IPS DF 4.7 (cell line): Measurements from ENCODE around the gene ZBTB22.

ENCODE experiments used
- DNase-seq: peaks from one replicate; pipeline ENCODE4 v3.0.0-alpha.2; 2013; ENCODE audit warnings: low spot score; ENCODE audit errors: extremely low read depth

ZBTB22 gene

DNA sequence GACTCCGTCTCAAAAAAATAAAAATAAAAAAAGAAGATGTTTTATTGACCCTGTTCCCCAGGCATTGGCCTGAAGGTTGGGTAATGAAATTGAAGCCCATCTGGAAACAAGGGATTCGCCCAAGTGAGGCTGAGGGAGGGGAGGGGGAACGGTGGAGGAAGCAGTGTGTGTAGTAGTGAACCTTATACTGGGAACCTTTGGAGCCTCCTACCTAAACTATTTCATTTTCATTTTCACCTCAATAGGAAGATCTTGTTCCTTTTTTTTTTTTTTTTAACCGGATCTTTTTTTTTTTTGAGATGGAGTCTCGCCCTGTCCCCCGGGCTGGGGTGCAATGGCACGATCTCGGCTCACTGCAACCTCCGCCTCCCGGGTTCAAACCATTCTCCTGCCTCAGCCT is 13.2 kb upstream of the ZBTB22 start:
- no peak for DNase-seq

DNA sequence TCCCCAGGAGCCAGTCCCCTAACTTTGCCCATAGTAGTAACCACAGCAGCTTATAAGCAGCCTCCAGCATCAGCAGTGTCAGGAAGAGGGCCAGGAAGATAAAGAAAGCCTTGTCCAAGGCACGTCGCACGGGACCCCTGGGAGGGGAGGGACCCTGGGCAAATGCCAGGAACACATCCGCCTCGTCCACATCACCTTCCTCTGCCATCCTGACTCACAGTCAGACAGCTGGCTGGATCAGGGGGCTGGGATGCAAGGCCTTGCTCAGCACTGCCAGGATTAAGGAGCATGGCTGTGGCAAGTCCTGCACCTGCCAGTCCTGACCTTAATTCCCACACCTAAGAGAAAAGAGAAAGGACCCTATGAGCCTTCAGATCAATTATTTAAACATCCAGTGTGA is 11.5 kb upstream of the ZBTB22 start:
- no peak for DNase-seq

DNA sequence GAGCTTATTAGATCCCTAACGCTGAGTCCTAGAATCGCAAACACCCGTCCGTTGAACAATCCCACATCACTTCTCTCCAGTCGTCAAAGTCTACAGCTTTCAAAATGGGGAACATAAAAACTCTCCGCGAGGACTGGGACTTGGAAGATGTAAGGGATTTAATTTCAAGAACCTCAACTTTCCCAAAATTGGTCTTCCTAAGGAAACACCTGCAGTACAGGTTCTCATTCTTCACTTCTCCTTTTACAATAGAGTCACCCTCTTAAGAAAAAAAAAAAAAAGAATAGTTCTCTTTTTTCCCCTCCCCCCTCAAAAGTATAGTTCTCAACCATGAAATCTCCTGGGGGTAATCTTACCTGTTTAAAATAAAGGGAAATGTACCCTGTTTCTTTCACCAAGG is 6.6 kb upstream of the ZBTB22 start:
- no peak for DNase-seq

DNA sequence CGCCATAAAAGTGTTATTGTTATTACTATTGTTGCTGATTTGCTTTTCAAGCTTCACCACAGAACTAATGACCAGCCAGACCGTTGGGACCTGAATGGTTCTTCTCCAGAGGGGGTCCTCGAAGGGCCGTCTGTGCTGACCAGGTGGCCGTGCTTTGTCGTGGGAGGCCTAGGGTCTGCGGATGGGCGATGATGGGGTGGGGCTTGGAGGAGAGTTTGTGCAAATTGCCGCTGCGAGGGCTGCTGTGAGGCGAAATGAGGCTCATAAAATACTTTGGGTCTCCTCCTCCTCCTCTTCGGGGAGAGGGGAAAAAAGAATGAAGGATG is 6.0 kb upstream of the ZBTB22 start:
- DNase-seq, result no peak

DNA sequence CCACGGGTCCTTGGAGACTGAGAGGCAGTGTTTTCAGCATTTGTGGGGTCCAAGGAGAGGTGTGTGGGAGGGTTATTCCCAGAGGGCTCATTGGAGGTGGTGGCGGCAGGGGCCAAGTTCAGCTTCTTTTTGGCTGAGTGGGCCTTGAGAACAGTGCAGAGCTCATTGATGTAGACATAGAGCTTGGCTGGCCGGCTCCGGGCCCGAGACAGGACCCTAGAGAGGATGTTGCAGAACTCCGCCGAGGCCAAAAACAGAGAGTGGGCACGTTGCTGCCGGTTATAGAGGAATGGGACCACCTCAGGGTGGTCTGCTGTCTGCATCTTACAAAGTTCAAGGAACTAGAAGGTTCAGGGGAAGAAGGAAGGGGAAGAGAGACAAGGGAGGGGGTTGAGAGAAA is 3.7 kb upstream of the ZBTB22 start:
- no peak for DNase-seq

DNA sequence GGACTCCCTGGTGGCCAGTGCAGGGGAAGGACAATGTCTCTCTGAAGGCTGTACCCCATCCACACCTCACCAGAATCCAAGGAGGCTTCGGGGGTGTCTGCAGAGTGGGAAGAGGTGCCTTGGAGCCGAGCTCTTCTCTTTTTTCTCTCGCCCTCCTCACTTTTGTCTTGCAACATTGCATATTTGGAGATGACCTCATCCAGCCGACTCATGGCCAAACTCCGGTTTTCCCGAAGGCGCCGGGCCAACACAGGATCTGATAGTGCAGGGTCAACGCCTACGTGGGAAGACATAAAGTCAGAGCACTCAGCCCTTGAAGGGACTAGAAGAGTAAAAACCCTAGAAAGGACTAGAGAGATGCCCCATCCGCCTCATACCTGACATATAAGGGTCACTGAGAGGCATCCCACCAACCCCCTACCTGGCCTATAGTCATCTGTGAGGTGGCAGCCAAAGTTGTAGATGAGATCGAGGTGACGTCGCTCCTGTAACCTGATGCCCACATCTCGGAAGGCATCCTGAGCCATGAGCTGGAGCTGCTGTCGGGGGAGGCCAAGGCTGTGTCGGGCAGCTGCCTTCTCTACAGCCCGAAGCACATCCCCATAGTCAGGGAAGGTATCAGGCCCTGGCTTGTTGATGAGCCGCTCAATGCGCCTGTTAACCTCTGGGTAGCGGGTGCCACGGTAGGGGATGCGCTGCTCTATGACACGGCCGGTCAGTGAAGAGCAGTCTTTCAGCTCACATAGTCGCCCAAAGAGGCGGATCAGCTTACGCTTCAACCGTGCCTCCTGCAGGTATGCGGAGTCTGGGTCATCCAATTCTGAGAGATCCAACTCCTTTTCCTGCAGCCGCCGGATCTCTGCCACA is 3.0 kb upstream of the ZBTB22 start:
- no peak for DNase-seq

DNA sequence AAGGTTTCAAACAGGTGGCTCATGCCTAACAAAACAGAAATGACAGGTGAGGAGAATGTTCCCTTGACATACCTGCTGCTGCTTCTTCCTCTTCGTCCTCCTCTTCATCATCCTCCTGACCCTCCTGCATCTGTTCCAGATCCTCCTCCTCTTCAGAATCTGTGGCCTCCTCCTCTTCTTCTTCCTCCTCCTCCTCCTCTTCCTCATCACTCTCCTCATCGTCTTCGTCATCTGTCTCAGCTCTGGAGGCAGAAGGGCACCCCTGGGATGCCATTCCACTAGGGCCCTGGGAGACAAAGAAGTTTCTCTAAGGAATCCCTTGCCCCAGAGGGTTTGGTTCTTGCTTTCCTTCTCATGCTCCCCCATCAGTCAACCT is 2.4 kb upstream of the ZBTB22 start:
- DNase-seq, result no peak

DNA sequence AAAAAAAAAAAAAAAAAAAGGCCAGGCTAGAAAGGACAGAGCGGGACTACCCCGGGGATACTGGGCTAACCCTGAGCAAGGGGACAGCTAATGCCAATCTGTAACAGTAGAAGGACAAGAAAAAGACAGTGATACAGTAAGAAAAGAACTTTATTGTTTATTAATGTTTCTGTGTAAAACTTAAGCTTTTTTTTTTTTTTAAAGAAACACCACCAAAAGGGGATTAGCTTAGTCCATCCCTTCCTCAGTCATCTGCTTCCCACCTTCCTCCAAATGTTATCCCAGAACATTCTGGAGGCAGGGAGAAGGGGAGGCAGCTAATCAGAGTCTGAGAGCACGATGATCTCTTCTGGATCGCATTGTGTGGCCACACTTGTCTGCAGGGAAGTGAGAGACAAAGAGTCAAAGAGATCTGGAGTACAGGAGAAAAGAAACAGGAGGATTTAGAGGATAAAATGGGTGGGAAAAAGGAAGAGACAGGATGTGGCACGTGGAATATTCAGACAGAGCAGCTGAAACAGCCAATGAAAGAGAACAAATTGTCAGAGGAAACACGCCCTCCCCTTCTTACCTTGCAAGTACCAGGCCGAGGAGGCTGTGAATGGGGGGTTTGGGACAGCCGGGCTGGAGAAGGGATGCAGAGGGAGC is 1.0 kb upstream of the ZBTB22 start:
- DNase-seq, result no peak

DNA sequence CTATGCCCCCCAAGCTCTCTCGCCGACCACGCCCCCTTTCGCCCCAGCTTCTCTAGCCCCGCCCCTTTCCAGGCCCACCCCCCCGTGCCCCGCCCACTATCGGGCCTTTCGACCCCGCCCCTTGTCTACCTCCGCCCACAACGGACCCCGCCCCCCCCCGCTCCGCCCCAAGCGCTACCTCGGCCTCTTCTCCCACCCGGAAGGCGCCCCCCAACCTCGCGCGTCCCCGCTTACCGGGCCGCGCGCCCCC is 200 bp downstream of the ZBTB22 start:
- DNase-seq, result no peak

DNA sequence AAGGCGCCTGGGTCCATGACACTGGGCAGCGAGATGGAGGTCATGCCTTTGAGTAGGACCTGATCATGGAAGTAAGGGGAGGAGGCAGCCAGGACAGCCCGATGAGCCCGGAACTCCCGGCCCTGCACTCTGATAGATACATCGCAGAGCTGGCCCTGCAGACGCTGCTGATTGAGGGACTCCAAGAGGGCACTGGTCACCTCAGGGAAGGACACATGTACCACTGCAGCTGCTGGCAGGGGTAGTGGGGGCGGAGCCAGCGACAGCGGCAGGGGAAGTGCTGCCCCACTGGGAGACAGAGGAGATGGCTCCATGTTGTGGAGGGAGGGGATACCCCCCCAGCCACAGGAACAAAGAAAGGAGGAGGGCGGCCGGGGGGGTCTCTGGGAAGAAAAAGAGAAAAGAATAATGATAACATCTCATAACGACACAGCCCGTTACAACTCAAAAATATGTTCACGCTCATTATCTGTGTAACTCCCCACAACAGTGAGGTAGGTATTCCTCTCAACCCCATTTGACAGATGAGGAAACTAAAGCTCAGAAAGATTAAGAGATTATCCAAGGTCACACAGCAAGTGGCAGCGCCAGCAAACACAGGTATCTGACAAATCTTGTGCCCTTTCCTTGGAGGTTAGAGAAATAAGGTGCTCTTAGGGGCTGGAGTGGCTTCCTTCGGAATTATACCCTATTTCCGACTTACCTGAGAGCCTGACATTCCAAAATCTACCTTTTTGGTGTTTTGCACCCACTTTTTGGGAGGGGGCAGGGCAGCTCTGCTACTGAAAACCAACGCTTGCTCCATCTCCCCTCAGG is 733 bp downstream of the ZBTB22 start:
- no peak for DNase-seq

DNA sequence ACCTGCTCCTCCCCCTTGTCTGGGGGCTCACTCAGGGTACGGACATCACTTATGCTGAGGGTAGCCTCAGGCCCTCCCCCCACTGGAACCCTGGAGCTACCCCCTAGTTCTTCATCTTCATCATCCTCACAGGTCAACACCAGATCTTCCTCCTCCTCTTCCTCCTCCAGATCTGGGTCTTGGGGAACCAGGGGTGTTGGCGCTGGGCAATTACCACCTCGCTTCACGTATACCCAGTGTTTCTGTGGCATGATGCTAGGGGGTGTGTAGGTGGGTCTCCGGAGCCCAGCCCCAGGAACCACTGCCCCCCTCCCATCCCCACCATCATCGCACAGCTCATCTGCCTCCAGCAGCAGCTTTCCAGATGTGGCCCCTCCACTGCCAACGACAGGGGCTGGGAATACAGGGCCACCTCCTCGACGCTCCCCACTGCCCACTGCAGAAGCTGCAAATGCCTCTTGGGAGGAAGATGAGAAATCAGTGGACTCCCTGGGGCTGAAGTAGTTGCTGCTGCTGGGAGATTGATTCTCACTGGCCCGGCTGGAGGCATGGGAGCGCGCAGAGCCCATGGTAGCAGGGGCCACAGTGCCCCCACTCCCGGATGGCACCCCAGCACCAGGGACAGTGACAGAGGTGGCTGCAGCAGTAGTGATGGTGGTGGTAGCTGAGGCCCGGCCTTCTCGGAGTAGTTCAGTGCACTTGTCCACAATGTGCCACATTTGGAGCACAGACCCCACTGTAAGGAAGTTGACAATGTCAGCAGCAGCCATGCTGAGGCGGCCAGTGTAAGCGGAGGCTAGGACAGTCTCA is 1.5 kb downstream of the ZBTB22 start:
- DNase-seq, result no peak

DNA sequence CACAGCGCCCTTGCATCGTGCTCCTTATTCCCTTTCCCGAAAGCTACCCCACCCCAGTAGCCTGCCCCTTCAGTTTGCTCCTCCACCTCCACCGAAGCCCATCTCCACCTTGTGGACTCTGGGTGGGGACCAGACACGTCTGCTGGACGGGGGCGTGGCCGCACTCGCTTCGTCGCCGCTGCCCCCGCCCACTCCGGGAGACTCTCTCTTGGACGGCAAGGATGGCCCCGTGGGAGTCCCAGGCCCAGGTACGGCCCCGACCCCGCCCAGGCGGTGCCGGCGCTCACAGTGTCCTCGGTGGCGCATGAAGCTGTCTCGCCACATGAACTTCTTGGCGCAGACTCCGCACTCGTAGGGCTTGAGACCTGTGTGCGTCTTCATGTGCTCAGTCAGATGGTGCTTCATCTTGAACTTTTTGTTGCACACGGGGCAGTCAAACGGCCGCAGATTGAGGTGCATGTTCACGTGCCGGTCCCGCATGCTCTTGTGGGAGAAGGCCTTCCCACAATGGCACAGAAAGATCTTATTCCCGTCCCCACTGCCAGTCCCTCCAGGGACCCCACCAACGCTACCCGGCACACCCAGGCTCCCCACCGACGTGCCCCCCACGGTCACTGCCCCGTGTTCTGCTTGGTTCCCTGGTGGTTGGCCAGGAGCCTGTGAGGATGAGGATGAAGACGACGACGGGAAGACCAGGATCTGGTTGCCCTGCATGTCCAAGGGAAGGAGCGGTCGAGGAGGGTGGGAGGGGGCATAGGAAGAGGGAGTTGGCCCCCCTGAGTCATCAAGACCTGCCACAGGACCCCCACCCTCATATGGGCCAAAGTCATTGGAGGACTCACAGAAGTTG is 2.4 kb downstream of the ZBTB22 start:
- DNase-seq, result no peak

DNA sequence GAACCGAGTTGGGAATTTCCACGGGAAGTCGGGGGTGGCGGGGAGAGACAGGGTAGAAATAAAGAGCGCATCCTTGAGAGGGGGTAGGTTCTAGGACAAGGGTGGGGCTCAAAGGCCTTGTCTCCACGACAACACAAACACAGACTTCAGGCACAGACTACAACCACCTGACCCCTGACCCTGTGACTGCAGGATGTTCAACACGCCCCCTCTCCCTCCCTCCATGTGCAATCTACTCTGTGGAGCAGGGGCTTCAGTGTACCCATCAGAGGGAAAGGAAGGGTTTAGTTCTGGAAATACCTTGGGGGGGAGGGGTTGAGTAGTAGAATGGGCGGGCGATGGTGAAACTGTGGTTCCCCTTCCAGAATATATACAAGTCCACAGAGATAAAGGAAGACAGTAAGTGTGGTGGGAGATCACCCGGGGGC is 3.0 kb downstream of the ZBTB22 start:
- DNase-seq, result no peak

DNA sequence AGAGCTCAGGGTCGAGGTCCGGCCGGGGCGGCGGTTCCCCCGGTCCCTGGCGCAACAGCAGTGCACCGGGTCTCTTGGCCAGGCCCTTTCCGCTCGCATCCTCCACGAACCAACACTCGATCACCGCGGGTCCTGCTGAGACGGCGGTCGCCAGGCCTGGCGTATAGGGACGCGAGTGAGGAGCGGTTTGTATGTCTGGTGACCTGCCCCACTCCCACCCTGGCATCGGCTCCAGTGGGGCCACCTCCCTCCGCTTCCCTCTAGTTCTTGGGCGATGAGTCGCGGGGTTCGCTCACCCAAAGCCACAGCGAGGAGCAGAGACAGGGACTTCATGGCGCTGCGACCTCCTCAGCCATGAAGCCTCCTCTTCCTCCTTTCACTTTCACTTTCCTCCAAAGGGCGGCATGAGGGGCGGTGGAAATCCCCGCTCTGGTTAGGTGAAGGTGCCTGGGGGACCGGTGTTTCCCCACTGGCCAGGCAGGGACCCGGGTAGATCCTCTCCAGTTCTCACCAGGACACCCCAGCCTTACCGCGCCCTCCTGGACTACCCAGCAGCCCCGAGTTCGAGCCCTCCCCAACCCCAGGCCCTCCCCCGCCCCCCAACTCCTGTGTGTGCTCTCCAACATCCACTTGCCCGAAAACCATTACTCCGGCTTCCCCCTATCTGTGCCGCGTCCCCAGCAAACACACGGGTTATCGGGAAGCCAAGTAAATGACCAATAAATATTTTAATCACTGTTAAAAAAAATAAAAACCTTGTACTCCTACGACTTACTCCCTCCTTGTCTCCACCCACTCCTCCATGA is 3.6 kb downstream of the ZBTB22 start, which contains the start of gene TAPBP:
Gene TAPBP, minus strand, starts transcription at position 370 of the 806 bp plus-strand sequence. Its CDS starts 37 bp downstream, at position 333.
- no peak for DNase-seq

DNA sequence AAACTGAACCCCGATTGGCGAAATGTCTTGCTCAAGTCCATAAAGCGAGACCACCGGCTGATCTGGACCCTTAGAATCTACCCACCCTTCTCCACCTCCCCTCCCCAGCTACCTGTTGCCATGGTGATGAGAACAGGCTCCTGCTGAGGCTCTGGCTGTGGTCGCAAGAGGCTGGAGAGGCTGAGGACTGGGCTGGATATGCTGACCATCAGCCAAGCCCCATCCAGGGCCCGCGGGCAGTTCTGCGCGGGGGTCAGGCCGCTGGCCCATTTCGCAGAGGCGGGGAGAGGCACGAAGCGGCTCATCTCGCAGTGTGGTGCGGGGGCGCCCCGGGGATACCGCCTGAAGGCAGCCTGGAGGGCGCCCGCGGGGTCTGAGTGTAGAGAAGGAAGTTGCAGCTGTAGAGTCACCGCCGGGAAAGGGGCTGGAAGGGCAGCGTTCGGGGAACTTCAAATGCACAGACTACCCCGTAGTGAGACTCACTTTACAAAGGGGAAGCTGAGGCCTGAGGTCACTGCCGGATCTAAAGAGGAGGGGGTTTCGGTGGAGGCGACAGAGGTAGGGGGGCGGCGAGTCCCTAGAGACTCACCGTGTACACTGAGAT is 4.3 kb downstream of the ZBTB22 start:
- no peak for DNase-seq

DNA sequence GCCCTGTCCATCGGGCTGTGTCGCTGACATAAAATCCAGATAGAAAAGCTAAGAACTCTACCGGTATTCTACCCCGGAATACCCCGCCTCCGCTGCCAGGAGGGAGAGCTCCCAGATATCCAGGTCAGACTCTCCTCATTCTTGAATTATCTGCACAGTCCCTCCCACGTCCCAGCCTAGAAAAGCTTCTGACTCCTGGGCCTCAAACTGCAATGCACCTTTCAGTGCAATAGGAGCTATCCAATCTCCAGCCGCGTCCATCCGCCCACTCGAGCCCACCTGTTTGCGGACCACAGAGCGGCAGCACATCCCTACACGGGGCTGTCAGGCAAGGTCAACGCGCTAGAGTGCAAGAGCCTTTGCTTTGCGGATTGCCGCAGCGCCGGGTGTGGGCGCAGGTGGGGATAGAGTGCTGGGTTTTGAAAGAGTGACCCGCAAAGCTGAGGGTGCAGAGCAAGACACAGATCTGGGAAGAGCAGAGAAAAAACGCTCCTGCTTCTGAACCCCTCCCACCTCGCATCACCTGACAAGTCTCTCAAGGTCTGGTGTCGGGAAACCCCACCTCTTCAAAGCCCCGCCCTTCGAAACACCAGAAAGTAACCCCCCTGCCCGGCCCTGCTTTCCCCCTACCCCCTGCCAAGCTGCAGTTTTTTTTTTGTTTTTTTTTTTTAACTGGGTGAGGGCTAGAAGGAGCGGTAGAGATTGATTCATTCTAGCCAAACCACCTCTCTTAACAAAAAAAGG is 5.0 kb downstream of the ZBTB22 start:
- DNase-seq, result no peak

DNA sequence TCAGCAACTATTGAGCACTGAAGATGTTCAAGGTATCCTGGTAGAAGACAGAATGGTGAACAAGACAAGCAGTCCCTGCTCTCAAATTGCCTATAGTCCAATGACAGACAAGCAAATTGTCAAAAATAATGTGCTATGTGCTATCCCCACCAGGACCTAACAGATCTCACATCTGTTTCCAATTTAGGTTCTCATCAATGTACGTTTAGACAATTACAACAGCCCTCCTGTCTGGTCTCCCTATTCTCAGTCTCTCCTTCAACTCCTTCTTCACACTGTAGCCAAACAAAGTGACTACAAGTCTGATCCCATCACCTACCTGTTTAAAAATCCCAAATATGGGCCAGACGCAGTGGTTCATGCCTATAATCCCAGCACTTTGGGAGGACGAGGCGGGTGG is 11.2 kb downstream of the ZBTB22 start:
- DNase-seq, result no peak

DNA sequence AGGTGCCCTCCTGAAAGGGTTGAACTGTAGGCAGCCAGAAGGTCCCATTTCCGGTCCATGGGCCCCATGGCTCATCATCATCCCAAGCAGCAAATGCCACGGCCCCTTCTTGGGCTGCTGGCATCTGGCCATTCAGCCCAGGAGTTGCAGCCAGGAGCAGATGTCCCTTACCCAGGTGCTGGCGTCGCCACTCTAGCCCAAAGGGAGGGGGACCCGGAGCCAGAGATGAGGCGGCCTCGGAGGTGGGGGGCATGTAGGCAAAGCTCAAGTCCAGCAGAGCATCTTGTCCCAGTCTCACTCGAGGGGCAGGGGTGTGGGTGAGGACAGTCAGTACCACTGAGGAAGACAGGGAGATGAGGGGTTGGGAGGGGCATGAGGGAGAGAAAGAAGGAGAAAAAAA is 12.5 kb downstream of the ZBTB22 start:
- DNase-seq, result no peak

DNA sequence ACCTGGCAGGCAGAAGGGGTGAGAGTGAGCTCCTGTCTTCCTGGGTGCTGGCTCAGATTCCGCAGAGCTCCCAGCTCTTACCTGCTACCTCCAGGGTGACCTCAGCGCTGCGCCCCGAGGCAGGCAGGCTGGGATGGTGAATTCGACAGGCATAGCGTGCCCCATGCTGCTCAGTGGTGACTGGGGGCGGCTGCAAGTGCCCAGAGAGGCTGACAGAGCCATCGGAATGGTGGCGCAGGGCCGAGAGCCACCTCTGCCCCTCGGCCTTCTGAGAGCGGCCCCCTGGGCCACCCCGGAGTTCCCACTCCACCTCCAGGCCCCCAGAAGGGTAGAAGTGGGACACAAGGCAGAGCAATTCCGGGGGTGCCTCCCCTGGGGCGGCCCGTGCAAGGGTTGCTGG is 13.3 kb downstream of the ZBTB22 start:
- no peak for DNase-seq
